IPS-18c (cell line): ENCODE data around the gene CENPI.

Source experiments
- H3K4me3 ChIP-seq: 2 replicates; pipeline ENCODE4 v1.7.0; 2013; ENCODE audit warnings: low read depth, mild to moderate bottlenecking, low read length, moderate library complexity; ENCODE audit not compliant: insufficient read depth
- H3K9me3 ChIP-seq: one replicate; pipeline ENCODE4 v1.6.1; 2013; ENCODE audit warnings: mild to moderate bottlenecking, low read length, moderate library complexity; ENCODE audit not compliant: control insufficient read depth, insufficient read depth

Gene CENPI

DNA sequence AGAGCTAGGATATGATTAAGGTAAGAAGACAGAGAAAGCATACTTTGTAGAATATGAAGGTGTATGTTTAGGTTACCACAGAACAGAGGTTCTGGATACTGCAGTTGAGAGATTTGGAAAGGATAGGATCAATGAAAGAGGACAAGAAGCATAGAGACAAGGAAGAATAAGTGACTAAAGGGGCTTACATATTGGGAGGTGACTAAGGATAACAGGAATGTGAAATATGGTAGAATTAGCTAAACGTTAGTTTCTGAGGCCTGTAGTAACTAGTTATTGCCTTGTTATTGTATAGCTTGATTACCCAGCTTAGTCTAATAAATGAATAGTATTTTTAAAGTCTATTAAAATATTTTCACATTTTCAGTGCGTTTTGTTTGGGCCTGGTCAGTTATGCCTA, 38.2 kb downstream of the CENPI start:
- H3K4me3 ChIP-seq: no peak overlapping the region
- H3K9me3 ChIP-seq: no peaks in the 10 kb centered on the region
